Cerebellar nuclear complex (tissue), 1 donor: ENCODE data around the gene HMGCR.
"Not testable (repeated sequence)": the region's sequence is repeated elsewhere in the genome, so short reads cannot be mapped to it uniquely, and the experiment has no call there.

Source experiments
- DNase-seq, 2 experiments: peaks; one replicate each; lab custom pipeline; 2025; lab: John Stamatoyannopoulos, UW

The HMGCR gene

DNA sequence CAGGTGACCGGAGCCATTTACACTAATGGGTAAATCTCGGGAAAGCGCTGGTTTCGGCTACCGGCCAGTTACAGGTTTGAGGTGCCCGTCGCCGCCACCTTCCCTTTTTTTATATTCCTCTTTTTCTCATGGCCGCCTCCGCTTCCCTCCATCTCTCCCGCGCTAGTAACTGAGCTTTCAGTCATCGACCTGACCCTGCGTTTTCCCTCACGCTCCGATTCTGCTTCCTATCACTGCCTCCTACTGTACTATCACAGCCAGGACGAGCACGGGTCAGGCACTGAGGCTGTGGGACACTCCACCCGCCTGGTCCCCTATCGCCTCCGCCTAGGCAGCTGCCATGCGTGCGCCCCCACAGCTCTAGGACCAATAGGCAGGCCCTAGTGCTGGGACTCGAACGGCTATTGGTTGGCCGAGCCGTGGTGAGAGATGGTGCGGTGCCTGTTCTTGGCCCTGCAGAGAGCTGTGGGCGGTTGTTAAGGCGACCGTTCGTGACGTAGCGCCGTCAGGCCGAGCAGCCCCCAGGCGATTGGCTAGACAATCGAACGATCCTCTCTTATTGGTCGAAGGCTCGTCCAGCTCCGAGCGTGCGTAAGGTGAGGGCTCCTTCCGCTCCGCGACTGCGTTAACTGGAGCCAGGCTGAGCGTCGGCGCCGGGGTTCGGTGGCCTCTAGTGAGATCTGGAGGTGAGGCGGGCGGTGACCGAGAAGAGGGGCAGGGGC lies at the start of gene HMGCR:
TSS of gene HMGCR (plus strand) at position 606 of the 722 bp plus-strand sequence. CDS start 5,386 bp downstream, outside the sequence.
- DNase-seq = peak; percentile 96 to 100

DNA sequence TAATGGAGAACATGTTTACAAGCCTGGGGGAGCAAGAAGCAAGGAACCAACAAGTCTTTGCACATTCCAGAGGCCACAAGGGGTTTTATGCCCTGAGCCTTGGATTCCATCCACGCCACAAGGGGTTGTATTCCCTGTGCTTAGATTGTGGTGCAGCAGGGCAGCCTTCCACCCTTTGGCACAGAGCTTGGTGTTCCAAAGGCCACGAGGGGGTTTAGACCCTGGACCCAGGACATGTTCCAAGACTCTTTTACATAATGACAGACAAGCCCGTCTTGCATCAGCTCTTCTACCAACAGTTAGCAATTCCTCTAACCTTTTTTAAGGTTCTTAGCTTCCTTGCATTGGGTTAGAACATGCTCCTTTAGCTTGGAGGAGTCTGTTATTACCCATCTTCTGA lies 45.2 kb upstream of the HMGCR start:
- DNase-seq = not testable (repeated sequence)

DNA sequence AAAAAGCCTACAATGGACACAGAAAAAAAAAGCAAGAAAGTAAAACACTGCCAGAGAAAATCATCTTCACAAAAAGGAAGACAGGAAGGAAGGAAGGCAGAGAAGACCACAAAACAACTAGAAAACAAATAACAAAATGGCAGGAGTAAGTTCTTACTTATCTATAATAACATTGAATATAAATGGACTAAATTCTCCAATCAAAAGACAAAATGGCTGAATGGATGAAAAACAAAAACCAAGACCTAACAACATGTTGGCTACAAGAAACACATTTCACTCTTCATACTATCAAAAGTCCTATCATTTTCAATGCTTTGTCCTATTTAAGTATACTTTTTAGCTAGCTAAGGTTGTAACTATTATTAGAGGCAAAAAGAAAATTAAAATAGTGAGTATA lies 36.9 kb upstream of the HMGCR start:
- no peak for DNase-seq

DNA sequence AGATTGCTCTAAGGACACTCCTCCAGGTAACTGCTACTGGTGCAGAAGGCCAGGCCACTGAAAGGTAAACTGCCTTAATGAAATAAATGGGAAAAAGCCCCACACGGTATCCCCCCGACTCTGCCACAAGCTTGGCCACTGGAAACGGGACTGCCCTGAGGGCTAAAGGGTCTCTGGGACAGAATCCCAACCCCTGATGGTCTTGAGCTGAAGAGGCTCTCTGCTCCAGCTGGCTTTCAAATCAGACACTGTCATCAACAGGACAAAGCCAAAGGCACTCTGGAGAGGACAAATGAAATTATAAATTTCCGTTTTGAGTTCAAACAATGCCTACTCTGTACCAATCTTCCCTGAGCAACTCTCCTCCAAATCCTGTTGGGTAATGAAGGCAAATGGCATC lies 33.6 kb upstream of the HMGCR start:
- DNase-seq = no peak

DNA sequence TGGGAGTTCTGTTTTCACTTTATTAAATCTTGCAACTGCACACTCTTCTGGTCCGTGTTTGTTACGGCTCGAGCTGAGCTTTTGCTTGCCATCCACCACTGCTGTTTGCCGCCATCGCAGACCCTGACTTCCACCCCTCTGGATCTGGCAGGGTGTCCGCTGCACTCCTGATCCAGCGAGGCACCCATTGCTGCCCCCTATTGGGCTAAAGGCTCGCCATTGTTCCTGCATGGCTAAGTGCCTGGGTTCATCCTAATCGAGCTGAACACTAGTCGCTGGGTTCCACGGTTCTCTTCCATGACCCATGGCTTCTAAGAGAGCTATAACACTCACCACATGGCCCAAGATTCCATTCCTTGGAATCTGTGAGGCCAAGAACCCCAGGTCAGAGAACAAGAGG lies 32.5 kb upstream of the HMGCR start:
- not testable (repeated sequence) for DNase-seq

DNA sequence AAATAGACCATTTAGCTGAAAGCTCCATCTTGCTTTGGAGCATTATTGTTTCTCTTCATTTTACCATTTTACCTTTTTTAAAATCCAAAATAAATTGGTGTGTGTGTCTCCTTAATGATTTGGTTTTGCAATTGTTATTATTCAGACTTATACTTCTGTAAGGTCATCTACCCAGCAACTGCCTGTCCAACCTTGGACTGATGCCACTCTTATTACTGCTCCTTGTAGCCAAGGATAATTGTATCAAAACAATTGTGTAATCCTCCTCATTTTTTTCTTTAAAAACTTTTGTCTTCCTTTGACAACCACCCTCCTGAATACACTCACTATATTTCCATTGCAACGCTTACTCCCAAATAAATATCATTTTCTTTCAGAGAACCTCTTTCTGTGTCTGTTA lies 30.3 kb upstream of the HMGCR start:
- DNase-seq = no peak

DNA sequence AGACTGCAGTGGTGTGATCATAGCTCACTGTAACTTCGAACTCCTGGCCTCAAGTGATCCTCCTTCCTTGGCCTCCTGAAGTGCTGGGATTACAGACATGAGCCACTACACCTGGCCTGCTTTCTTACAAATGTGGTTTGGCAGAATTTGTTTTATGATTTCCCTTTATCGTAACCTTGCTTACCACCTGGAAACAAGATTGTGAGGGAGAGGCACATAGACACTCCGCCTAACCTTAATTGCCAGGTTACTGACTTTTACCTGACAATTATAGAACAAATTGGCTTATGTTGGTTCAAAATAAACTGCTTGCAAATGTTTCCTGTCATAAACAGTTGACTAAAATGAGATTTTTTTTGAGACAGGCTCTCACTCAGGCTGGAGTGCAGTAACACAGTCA lies 26.8 kb upstream of the HMGCR start:
- DNase-seq = no peak

DNA sequence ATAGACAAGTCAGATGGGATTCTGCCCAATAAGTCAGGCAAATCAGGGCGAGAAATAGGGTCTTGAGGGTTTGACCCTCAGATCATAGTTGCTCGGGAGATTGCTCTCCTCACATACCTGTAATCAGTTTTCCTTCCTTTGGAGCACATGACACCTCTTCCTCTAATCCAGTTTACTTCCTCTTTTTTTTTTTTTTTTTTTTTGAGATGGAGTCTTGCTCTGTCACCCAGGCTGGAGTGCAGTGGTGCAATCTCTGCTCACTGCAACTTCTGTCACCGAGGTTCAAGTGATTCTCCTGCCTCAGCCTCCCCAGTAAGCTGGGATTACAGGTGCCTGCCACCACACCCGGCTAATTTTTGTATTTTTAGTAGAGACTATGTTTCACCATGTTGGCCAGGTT lies 17.9 kb upstream of the HMGCR start:
- DNase-seq = not testable (repeated sequence)

DNA sequence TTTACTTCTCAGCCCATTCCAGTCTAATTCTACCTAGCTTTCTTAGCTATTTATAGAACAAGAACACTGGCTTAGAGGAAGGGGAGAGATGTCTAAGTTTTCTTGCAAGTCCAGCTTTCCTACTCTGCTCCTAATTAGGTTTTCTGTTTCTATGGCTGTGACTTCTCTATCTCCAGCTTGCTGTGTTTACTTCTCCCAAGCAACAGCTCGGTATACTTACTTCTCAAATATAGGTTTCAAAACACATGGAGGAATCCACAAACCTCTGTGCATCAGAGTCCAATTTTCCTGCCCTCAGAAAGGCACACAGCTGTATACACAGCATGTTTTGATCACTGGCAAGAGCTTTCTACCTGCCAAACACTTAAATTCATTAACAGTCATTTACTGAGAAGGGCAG lies 17.4 kb upstream of the HMGCR start:
- DNase-seq = no peak

DNA sequence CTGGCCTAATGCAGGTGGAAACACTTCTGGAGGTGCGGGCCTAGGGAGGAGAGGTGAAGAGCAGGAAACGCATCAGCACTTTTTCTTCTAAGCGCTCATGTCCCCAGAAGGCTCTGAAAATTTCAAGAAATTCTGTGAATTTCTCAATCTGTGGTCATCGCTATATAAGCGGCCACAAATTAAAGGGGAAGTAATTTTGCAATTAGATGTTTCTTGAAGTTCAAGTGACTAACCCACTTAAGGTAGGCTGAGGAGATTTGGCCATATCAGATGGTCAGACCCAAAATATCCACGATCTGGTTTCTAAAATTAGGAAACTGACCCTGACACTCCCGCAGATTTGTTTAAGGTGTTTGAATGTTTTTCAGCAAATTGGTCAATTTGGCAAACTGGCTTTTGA lies 16.6 kb upstream of the HMGCR start:
- no peak for DNase-seq

DNA sequence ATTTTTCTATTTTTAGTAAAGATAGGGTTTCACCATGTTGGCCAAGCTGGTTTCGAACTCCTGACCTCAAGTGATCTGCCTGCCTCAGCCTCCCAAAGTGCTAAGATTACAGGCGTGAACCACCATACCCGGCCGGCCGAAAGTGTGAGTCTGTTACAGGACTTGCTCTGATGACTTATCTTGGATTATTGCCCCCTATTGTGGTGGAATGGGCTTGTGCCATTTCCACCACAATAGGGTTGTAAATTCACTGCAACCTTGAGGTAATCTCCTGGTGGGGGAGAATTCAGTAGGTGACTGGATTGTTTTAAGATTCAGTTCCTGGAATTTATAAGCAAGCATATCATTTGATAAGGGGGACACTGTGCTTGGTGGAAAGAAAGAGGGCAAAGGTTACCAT lies 15.0 kb upstream of the HMGCR start:
- no peak for DNase-seq

DNA sequence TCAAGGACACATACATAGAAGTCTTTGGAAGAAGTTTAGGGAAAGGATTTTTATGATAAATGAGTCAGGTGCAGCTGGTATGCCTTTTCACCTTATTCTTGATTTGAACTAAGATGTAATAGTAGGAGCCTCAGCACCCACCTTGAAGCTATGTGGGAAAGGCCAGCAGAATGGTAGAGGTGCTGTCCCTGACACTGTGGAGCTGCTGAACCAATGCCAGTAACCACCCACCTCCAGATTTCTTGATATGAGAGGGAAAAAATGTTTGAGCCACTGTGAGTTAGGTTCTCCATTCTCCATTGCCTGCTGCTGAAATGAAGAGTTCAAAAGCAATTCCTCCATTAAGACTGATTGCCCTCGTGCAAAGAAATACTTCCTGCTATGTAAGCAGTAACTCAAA lies 12.2 kb upstream of the HMGCR start:
- no peak for DNase-seq

DNA sequence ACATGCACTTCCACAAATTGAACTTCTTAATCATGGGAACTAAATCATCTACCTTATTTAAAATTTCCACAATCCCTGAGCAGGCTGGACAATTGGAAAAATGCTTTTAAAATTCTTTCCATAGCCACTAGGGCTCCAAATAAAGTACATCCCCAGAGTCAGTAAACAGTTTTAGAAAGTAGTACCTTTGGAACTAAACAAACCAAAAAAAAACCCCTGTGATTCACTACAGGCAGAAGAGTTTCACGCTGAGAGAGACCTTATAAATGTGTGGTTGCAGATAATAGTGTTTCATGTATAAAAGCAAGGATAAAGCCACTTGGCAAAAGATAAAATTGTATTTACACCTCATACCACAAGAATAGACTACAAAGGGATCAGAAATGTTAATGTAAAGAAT lies 11.8 kb upstream of the HMGCR start:
- no peak for DNase-seq

DNA sequence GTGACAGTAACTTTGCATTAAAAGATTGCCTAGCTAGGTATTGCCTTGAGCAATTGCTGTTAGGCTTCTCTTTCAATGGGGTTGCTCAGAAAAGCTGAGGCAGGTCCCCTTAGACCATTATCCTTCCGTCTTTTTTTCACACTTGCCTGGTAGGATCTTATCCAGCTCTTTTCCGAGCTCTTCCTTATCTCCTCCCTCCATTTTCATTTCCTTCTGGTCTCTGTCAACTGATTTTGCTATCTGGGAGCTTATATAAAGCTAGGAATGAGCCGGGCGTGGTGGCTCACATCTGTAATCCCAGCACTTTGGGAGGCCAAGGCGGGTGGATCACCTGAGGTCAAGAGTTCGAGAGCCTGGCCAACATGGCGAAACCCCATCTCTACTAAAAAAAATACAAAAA lies 6.6 kb upstream of the HMGCR start:
- DNase-seq = no peak

DNA sequence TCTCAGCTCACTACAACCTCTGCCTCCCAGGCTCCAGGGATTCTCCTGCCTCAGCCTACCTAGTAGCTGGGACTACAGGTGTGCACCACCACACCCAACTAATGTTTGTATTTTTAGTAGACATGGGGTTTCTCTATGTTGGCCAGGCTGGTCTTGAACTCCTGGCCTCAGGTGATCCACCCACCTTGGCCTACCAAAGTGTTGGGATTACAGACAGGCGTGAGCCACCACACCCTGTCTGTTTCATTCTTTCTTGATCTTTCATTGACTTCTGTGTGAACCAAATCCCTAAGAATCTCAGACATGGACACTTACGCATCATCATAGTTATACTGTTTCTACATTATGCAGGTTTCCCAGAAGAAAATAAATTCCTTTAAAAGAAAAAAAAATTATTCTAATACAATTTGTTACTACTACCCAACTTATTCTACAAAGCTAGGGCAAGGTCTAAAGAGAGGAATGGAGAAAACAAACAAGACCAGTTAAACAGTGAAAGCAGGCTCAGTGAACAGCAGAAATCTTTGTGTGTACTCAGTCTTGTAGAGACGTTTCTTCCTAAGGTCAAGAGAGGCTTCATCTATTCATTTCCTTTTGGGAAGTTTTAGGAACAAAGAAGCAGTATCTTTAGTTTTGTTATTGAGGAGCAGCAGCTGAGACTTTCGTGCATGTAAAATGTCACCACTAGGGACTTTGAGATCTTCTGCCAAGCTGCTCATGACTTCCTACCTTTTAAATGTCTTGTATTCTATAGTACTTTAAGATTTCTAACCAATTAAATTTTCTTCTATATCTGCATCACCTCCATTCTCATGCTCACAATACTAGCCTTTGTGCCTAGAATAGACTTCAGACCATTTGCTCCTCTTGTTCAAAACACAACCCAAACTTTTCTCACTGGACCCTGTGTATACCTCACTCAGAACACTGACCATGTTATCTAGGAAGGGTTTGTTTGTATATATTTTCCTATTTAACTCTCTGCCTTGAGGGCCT lies 5.6 kb upstream of the HMGCR start:
- DNase-seq = no peak

DNA sequence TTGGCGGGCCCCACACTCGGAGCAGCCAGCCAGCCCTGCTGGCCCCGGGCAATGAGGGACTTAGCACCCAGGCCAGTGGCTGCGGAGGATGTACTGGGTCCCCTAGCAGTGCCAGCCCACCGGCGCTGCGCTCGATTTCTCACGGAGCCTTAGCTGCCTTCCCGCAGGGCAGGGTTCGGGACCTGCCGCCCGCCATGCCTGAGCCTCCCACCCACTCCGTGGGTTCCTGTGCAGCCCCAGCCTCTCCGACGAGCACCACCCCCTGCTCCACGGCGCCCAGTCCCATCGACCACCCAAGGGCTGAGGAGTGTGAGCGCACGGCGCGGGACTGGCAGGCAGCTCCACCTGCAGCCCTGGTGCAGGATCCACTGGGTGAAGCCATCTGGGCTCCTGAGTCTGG lies 3.3 kb upstream of the HMGCR start:
- not testable (repeated sequence) for DNase-seq

DNA sequence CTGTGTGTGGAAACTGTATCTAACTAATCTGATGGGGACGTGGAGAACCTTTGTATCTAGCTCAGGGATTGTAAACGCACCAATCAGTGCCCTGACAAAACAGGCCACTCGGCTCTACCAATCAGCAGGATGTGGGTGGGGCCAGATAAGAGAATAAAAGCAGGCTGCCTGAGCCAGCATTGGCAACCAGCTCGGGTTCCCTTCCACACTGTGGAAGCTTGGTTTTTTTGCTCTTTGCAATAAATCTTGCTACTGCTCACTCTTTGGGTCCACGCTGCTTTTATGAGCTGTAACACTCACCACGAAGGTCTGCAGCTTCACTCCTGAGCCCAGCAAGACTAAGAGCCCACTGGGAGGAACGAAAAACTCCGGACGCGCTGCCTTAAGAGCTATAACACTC lies 2.6 kb upstream of the HMGCR start:
- DNase-seq = not testable (repeated sequence)

DNA sequence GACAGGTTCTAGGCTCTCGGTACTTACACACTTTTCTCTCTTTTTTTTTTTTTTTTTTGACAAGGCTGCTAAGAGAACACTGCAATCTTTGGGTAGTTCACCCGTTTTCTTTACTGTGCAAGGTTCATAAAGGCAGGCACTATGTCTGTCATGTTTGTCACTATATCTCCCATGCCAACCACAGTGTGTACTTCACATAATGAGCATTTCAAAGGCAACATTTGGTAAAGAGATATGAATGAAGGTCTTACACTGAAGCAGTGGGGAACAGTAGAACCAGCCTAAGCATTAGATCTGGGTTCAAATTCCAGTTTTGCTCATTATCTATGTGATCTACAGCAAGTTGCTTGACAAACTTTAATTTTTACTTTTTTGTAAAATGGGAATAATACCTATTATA lies 1.5 kb upstream of the HMGCR start:
- DNase-seq = no peak

DNA sequence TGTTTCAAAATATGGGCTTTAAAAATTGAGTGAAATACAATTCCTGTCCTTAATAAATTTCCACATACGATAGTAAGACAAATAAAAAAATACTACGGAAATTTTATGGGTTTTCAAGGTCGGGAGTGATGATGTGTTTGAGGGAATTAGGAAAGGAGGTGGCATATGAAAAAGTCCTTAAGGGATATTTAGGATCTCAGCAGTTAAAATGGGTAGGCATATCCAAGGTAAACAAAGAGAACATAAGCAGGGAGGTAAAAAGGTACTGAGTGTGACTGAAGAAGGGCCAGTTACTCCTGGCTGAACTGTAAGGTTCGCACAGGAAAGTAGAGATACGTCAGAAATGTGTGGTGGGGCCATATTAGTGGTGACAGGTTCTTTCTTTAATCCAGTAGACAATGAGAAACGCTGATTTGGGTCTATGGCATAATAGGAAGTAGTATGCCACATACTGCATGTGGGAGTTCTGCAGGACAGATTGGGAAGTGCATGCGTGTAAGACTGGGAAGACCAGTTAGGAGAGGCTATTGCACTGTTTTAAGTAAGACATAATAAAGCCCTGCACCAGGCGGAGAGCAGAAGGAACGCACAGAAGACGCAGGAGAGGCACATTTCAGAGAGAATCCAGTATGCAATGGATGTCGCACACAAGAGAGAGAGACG lies 937 bp upstream of the HMGCR start:
- DNase-seq = peak in 1 of 2 experiments; percentile 9

DNA sequence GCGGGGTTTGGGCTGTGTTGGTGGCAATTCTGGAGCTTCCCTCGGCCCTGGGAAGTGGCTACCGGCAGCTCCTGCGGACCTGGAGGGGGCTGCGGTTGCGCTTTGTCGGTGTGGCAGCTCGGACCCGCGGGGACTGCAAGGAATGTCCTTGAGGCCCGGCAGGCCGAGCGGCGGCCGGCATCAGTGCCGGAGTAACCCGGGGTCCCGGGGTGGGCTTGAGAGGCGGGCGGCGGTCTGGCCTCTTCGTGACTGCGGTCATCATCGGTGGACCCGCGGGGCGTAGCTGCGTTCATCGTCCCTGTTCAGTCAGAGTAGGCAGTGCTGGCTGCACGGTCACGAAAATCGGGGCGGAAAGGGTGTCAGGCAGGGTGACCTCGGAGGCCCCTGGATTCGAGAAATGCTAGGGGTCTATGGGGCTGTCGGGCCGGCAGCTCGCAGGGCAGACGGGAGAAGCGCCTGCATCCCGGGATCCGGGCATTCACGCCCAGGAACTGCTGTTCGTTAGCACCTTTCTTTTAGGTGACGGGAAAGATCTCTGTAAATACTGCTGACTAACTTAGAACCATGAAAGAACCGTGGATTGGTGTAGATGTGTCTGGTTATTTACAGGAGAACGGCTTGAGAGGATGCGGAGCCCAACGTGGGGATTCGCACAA lies 474 bp downstream of the HMGCR start:
- peak in 1 of 2 experiments; percentile 38 for DNase-seq

DNA sequence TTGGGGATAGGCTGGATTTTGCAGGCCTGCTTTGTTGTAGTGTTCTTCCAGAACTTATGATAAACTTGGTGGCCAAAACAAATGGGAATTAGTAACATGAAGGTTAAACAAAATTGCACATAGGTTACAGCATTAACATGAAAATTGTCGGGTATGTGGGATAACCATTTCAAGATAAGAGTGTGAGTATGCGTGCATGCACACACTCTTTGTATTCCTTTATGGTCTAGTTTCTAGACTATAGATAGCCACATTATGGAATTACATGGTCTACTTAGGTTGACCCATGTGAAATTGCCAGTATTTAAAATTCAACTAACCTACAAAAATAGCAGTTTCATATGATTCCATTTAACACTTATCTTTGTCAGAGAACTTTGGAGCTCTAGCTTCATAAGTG lies 1.4 kb downstream of the HMGCR start:
- no peak for DNase-seq
